Stimulated activated CD8-positive, alpha-beta memory T cell treated with anti-CD3 and anti-CD28 coated beads, Interleukin-7, amount 100 ng/mL, for 24 hours (primary cell): ENCODE measurements around the gene ALDH3B1.

Experiments used
- DNase-seq: peaks from one replicate; pipeline ENCODE4 v3.0.0-alpha.2; 2020; ENCODE audit warnings: low read depth

ALDH3B1 gene

DNA sequence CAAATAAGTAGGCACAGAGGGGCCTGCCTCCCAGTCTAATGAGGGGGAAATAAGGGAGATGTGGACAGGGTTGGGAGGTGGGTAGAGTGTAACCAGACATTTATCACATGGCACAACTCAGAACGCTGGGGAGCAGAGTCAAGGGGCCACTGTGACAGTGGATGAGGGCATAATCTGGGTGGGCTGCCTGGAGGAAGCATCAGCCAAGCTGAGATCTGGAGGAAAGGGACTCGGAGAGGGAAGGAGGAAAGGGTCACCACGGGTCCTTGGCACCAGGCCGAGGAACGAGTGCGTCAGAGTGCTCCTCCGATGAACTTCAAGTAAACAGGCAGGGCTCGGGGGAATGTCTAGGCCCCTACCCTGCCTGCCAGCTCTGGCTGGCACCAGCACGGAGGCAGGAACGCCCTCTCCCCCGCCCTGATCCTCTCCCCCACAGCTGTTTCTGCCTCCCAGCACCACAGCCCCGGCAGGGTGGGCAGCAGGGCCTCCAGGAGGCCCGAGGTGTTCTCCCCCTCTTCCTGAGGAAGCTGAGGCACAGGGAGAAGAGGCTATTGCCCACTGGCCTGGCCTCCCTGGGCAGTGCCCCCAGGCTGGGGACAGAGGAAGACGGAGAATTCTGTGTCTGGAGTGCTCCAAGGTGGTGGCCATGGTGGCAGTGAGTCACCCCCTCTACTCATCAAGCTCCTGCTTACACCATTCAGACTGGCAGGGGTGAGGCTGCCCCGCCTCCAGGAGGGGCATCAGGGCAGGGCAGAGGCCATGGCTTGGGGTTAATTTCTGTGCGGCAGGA lies 4.2 kb downstream of the ALDH3B1 start:
- no peak for DNase-seq

DNA sequence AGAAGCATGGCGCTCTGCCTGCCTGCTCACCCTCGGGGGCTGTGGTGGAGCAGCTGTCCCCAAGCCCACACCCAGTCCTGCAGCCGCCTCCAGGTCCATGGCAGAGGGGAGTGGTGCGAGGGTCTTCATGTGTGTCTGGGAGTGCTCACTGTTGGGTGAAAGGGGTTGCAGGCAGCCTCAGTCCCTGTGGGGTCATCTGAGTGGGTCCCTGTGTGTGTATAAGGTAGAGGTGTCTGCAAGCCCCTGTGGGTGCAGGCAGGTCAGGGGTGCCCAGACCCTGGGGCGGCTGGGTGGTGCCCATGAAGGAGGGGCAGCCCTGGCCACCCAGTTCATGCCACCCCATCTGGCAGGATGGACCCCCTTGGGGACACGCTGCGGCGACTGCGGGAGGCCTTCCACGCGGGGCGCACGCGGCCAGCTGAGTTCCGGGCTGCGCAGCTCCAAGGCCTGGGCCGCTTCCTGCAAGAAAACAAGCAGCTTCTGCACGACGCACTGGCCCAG lies 4.9 kb downstream of the ALDH3B1 start:
- DNase-seq = no peak

DNA sequence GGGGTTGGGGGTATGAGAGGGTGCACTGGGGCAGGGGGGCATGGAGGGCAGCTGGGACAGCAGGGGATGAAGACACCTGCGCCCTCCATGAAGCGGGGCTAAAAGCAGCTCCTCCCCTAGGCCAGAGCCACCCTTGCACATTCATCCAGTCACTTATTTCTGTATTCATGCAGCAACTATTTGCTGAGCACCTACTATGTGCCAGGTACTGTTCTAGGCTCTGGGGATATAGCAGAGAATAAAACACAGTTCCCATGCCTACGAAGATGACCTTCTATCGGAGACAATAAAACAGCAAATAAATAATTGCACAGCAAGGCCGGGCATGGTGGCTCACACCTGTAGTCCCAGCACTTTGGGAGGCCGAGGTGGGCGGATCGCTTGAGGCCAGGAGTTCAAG lies 5.3 kb downstream of the ALDH3B1 start:
- no peak for DNase-seq

DNA sequence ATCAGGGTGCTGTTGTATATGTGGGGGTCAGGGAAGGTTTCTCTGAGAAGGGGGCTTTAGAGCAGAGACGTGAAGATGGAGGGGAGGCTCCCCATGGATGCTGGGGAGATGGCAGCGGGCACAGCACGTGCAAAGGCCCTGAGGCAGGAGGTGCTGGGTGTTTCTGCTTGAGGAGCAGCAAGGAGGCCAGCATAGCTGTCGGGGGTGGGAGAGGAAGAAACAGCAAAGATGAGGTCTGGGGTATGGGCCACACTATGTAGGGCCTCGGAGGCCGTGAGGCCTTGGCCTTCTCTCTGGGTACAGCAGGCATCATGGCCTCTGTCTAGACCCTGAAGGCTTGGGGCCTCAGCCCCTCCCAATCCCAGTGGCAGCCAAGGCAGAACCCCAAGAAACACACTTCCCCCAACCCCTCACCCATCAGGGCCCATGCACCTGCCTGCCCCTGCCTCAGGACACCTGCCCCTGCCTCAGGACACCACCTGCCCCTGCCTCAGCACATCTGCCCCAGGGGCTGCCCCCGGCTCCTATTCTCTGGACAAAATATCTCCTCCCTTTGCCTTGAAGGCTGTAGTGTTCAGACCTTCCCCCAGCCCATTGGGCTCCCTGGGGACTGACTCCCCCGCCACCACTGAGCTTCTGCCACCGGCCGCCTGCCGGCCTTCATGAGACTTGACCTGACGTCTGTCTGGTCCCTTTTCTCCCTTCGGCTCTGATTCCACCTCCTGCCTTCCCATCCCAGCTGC lies 6.2 kb downstream of the ALDH3B1 start:
- no peak for DNase-seq

DNA sequence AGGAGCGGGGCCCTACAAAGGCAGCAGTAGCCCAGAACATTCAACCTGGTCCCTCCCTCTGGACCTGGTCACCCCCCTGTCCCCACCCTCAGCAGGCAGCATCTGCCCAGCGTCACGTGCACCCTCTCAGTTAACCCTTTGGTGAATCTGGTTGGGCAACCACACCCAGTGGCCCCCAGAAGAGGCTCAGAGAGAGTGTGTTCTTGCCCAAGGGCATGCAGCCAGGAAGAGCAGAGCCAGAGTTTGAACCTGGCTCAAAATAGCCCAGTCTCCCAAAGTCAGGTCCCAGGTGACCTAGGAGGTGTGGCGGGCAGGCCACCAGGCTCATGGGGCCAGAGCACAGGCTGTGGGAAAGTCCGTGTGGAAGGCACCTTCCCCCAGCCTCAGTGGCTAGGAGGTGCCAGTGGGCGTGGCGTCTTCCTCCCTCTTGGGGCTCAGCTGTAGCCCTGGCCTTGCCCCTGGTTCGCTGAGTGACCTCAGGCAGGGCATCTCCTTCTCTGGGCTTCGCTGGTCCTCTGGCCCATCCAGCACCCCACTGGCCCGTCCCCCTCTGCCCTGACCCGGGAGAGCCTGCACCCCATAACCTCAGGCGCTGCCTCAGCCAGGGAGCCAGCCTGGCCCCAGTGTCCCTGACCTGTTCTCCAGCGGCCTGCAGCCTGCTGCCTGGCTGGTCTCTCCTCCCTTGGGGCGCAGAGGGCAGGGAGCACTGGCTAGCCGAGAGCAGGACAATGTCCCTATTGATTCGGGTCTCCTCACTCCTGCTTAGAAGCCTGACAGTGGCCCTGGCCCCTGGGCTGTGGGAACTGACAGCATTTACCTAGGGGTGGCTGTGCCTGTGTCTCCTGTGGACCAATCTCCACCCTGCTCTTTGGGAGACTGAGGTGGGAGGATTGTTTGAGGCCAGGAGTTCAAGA lies 7.0 kb downstream of the ALDH3B1 start:
- no peak for DNase-seq

DNA sequence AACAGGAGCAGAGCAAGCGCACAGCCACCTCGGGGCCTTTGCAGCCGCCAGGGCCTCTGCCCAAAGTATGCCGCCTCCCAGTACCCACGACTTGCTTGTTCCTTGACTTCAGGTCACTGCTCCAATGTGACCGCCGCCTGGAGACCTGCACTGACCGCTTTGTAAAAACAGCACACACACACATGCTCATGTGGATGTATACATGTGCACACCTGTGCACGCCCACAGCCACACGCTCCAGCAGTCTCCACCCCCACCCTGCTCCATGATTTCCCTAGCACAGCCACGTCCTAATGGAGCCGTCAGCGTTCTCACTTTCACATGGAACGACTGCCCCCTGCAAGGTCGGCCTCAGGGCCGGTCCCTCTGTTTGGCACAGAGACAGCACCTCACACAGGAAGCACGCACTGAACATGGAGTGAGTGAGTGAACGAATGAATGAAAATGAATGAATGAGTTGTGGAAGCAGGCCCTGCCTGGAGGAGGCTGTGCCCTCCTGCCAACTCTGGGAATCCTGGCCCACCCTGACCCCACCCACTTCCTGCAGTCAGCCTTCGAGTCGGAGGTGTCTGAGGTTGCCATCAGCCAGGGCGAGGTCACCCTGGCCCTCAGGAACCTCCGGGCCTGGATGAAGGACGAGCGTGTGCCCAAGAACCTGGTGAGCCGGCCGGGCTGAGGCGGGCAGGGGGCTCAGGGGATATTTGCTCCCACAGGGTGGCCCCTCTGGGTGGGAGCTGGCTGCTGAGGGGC lies 8.0 kb downstream of the ALDH3B1 start:
- no peak for DNase-seq

DNA sequence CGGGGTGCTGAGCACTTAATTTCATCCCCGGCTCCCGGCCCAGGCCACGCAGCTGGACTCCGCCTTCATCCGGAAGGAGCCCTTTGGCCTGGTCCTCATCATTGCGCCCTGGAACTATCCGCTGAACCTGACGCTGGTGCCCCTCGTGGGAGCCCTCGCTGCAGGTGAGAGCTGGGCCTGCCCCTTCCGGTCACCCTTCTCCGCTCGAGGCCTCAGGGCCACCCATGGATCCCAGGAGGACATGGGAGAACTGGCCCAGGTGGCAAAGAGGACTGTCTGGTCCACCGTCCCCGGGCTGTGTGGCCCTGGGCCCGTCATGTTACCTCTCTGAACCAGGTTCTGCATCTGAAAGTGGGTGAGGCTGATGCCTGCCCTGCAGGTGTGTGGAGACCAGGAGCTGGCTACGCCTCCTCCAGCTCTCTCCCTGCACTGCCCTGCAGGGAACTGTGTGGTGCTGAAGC lies 8.6 kb downstream of the ALDH3B1 start:
- DNase-seq = no peak

DNA sequence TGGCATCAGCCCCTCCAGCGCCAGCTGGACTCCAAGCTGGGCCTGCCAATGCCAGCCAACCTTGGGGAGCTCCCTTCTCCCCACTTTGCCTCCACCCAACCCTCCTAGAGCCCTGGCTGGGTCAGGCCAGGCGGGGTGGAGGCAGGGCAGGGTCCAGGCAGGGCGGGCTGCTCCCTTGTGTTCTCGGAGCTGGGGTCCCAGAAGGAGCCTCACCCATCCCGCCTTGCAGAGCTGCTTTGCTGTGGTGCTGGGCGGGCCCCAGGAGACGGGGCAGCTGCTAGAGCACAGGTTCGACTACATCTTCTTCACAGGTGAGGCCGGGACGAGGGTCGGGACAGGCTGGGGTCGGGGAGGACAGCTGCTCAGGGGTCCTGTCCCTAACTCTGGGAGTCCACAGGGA lies 9.4 kb downstream of the ALDH3B1 start:
- DNase-seq = no peak

DNA sequence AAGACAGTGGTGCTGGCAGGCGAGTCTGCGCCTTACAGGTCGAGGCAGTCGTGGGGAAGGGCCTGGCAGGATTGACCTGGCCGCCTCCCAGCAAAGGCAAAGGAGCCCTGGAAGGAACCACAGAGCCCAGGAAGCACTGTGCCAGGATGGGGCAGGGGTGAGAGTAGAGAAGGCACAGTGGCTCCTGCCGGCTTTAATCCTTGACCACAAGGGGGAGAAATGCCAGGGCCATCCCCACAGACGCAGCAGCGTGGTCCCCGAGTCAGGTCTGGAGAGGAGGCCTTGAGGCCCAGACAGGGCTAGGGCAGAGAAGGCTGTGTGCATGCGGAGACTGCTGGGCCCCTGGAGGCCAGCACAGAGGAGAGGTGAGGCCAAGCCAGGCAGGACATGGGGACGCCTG lies 10.4 kb downstream of the ALDH3B1 start:
- DNase-seq = no peak

DNA sequence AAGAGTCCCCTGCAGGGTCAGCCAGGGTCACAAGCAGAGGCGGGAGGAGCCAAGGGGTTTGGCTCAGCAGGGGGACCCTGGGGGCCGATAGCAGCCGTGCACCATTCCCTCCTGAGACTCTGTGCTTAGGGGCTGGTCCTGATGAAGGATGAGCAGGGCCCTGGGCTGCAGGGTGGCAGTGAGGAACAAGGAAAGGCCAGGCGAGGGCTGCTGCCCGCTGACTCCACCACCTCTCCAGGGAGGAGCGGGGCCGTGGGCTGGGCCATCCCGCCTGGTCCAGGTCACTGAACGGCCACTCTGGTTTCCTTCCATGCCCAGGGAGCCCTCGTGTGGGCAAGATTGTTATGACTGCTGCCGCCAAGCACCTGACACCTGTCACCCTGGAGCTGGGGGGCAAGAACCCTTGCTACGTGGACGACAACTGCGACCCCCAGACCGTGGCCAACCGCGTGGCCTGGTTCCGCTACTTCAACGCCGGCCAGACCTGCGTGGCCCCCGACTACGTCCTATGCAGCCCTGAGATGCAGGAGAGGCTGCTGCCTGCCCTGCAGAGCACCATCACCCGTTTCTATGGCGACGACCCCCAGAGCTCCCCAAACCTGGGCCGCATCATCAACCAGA lies 11.2 kb downstream of the ALDH3B1 start:
- DNase-seq = no peak

DNA sequence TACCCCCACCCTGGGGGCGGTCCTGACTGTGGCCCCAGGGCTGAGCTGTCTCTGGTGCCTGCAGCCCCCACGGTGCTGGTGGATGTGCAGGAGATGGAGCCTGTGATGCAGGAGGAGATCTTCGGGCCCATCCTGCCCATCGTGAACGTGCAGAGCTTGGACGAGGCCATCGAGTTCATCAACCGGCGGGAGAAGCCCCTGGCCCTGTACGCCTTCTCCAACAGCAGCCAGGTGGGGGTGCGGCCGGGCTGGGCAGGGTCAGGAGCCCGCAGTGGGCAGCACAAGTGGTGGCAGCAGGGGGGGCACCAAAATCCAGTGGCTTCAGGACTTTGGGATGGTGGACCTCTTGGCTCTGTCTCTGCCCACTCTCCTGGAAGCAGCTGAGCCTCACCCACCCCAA lies 12.4 kb downstream of the ALDH3B1 start:
- DNase-seq = no peak

DNA sequence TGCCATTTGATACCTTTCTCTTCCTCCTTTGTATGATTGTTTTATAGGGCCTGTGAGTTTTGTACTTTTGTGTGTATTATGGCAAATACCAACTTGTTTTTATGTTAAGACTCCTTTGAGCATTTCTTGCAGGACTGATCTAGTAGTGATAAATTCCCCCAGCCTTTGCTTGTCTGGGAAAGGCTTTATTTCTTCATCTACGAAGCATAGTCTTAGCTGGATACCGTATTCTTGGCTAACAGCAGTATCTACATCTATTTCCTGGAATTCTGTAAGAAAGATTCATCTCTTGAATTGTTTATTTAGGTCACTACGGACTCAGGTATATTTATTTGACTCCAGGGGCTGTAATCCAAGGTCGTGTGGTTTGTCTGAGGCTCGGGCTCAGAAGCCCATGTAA lies 14.4 kb downstream of the ALDH3B1 start:
- no peak for DNase-seq

DNA sequence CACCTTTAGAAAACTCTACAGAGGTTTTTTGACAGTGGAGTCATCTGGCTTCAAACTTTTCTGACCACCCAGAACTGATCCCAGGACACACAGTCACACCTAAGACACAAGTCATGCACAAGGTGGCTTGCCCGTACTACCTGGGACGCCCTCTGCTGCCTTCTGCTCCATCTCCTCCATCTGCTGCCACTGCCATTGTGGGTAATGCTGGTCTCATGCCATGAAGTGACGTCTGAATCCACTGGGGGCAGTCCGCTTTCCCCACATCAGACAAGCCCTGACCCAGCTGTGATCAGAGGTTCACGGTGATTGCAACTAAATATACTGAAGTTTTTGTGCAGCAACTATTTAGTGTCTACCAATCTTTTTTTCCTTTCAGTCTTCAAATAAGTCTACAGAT lies 14.9 kb downstream of the ALDH3B1 start:
- no peak for DNase-seq

DNA sequence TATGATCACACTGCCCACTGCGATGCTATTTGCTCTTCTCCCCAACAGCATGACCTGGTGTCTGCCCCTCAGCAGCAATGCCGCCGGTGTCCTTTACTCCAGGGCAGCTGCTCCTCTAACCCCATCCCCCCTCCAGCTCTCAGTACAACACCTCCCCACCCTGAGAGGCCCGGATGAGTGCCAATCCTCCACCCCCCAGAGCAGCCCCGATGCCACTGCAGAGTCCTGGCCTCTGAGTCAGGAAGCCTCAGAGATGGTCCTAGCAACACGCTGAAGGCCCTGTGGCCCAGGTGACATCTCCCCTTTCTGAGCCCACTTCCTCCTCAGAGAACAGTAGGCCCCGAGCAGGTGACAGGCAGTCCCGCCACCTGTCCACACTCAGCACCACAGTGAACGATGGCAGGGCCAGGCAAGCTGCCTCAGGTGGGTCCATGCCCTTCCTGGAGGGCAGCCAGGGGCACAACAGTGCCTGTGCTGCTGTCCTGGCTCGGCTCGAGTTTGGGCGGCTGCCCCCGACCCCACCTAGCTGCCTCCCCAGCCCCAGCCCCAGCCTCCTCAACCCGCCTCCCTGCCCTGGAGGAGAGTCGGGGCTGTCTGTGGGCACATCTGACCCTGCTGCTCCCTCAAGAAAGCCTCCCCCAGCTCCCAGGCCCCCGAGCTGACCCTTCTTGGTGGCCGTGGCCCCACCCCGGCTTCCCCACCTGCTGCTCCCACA lies 16.4 kb downstream of the ALDH3B1 start:
- DNase-seq = no peak

DNA sequence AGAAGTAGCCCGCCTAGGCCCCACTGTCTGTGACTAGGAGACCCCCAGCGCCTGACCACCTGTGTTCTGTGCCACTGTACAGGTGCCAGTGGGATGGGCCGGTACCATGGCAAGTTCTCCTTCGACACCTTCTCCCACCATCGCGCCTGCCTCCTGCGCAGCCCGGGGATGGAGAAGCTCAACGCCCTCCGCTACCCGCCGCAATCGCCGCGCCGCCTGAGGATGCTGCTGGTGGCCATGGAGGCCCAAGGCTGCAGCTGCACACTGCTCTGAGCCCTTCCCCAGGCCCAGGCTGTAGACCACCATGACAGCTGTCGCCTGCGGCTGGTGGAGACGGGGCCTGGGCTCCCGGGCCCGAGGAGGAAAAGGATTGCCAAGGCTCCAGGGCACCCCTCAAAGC lies 17.5 kb downstream of the ALDH3B1 start:
- no peak for DNase-seq

DNA sequence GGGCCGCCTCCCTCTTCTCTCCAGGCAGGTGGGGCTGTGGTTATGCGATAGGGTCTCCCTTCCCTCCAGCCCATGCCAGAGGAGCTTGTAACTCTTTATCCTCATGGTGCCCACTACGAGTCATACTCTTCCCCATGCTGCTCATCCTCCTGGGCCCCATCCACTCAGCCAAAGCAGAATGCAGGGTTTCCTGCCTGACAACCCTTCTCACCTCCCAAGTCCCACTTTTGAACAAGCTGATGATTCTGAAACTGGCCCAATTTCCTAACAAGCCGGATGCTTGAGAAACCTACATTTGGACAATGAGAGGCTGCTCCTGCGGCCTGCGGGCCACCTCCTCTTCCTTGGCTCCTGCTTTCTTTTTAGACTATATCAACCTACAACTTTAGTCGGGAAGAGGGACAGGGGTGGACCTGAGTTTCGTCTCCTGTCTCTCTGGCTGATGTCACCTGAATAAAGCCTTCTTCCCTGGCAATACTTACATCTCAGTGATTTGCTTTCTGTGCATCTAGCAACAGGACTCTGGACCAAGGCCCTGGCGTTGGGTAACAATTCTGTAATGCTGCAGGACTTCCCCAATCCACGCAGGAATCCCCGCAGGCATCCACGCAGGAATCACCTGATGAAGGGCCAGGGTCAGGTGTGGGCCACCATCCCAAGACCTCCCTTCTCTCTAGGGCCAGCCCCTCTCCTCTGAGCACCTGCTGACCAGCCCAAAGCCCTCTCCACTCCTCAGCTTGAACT lies 18.8 kb downstream of the ALDH3B1 start:
- DNase-seq = no peak

DNA sequence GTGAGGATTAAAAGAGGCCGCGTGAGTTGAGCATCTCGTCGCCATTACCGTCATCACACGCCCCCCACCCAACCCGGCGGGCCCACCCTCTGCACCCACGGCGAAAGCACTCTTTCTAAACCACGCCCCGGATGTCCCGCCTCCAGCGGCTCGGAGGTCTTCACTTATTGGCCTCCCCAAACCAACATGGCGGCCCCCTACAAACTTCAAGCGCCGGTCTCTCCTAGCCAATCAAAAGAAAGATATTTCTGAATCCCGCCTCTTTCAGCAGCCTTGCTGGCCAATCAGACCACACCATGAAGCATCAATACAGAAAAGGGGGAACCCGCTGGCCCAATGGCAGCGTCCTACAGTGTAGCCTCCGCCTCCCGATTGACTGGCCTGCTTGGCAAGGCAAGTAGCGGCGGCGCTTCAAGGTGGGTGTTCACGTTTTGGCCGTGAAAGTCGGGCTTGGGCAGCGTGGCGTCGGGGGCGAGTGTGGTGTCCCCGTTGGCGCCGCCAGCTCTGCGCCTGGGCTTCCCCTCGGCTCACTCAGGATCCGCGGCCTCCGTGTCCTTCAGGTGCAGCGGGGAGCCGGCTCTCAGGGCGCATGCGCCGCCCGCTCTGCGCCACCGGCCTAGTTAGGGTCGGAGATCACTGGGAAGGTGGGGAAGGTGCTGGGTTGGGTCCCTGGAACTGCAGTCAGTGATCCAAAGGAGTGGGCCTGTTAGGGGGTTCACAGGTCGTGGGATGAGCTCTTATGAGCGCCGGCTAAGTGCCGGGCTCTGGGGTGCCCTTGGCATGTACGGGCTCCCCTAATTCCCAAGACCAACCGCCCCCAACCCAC lies 20.4 kb downstream of the ALDH3B1 start, which contains the start of gene NDUFS8:
Gene NDUFS8 (plus strand): TSS at position 364 of the 826 bp plus-strand sequence. CDS start 1,471 bp downstream, outside the sequence.
- peak; percentile 99 for DNase-seq

DNA sequence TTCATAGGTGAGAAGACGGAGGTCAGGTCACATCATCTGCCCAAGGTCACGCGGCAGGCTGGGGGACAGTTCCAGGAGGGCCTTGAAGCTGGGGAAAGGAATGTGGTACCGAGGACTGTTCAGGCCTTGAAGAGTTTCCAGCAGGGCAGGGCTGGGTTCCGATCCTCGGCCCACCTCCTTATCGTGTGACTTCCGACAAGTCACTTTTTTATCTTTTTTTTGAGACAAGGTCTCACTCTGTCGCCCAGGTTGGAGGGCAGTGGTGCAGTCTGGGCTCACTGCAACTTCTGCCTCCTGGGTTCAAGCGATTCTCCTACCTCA lies 21.0 kb downstream of the ALDH3B1 start:
- no peak for DNase-seq

DNA sequence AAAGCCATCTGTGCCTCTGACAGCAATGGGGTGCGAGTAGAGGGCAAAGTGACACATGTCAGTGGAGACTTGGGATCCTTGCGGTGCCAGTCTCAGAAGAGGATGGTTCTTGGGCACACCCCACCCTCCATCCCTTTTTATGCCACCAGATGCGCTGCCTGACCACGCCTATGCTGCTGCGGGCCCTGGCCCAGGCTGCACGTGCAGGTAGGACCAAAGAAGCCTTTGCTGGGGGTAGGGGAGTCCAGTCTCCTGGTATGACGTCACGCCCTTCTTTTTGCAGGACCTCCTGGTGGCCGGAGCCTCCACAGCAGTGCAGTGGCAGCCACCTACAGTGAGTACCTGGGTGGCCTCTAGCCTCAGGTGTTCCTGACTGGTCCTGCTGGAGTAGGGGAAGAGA lies 21.9 kb downstream of the ALDH3B1 start:
- DNase-seq = no peak
